T-cell (primary cell): ENCODE measurements around the gene DIPK1C. TPM values are rescaled to one million over a fixed set of nuclear protein-coding genes. Genes with fewer than 3 reads are reported as not detected.

Source experiments
- ATAC-seq, 4 experiments: fragments of 200-7000 bp in 3 of 4; fragments of 150-1000 bp in 1 of 4; cut with Tn5 transposase; replicated peaks in 1 of 4; 1 replicate in 3 of 4; 2 replicates in 1 of 4; pipeline ENCODE4 v1.10.0; 2021; ENCODE audit warnings: moderate library complexity in 3 of 4, mild to moderate bottlenecking in 2 of 4, moderate number of reproducible peaks in 1 of 4
- CTCF ChIA-PET, 2 donors: fragments of 300-600 bp; sonication (Branson Sonifier 250); formaldehyde crosslinking; loops; one replicate each; lab custom pipeline; 2022; ENCODE audit warnings: antibody characterized with exemption in 2 of 2; lab: Charles Lee
- POLR2A ChIA-PET, 2 donors: fragments of 300-600 bp; sonication (Branson Sonifier 250); formaldehyde crosslinking; loops; one replicate each; lab custom pipeline; 2022; ENCODE audit warnings: antibody characterized with exemption in 2 of 2; lab: Charles Lee
- DNase-seq, 35 experiments: peaks; one replicate each; pipeline versions ENCODE4 v3.0.0 to v3.0.0-alpha.2; 2013 to 2023
- H3K27ac ChIP-seq: one replicate; pipeline ENCODE4 v1.5.1; 2013; ENCODE audit warnings: low read length
- H3K27me3 ChIP-seq, 2 experiments: replicated peaks in 1 of 2; 1 replicate in 1 of 2; 2 replicates in 1 of 2; pipeline versions ENCODE4 v1.6.1 to v1.7.0; 2013; ENCODE audit warnings: low read length in 1 of 2, mixed read lengths in 1 of 2; ENCODE audit not compliant: control insufficient read depth in 2 of 2, insufficient read depth in 2 of 2; ENCODE audit errors: extremely low read depth in 1 of 2
- H3K36me3 ChIP-seq, 2 donors: 1 replicate in 1 of 2; 2 replicates in 1 of 2; pipeline versions ENCODE4 v1.6.1 to v1.7.0; 2013; ENCODE audit warnings: low read length in 1 of 2; ENCODE audit not compliant: control insufficient read depth in 2 of 2, insufficient read depth in 1 of 2; ENCODE audit errors: extremely low read depth in 1 of 2
- H3K4me1 ChIP-seq, 2 experiments: 1 replicate in 1 of 2; 2 replicates in 1 of 2; pipeline versions ENCODE4 v1.6.1 to v1.7.0; 2013; ENCODE audit warnings: low read length in 2 of 2, mixed read lengths in 1 of 2; ENCODE audit not compliant: insufficient read depth in 2 of 2, control insufficient read depth in 1 of 2; ENCODE audit errors: extremely low read depth in 1 of 2
- H3K4me3 ChIP-seq, 2 donors: 1 replicate in 1 of 2; 2 replicates in 1 of 2; pipeline versions ENCODE4 v1.5.1 to v1.7.0; 2013; ENCODE audit warnings: mild to moderate bottlenecking in 2 of 2, low read length in 1 of 2, moderate library complexity in 1 of 2; ENCODE audit not compliant: control insufficient read depth in 1 of 2; ENCODE audit errors: extremely low read depth in 1 of 2
- H3K9me3 ChIP-seq: 2 replicates; pipeline ENCODE4 v1.7.0; 2013
- H3K27ac Mint-ChIP-seq, 2 donors: one replicate each; pipeline ENCODE4 v1.8.0; 2020 to 2021; ENCODE audit warnings: mild to moderate bottlenecking in 2 of 2, mixed read lengths in 2 of 2
- H3K27me3 Mint-ChIP-seq, 2 donors: one replicate each; pipeline ENCODE4 v1.8.0; 2021 to 2022; ENCODE audit warnings: mixed read lengths in 2 of 2
- H3K36me3 Mint-ChIP-seq: one replicate; pipeline ENCODE4 v1.8.0; 2021; ENCODE audit warnings: mixed read lengths
- H3K4me1 Mint-ChIP-seq, 3 donors: one replicate each; pipeline ENCODE4 v1.8.0; 2020 to 2022; ENCODE audit warnings: mixed read lengths in 3 of 3, mild to moderate bottlenecking in 1 of 3
- H3K4me3 Mint-ChIP-seq, 3 donors: one replicate each; pipeline ENCODE4 v1.8.0; 2020 to 2022; ENCODE audit warnings: mild to moderate bottlenecking in 3 of 3, mixed read lengths in 3 of 3, moderate library complexity in 3 of 3
- H3K9me3 Mint-ChIP-seq, 3 donors: one replicate each; pipeline ENCODE4 v1.8.0; 2020 to 2022; ENCODE audit warnings: mixed read lengths in 3 of 3
- WGBS: methylation state at CpG from one replicate; pipeline ENCODE4 v1.1.5; 2013; ENCODE audit warnings: missing lambda C conversion rate; ENCODE audit not compliant: insufficient coverage; 5-methylcytosine and 5-hydroxymethylcytosine counted together
- total RNA-seq, 35 experiments: library from RNA in 6 of 35; stranded (reverse) in 6 of 35; fragments of 120-200 nt in 1 of 35; gene quantifications; one replicate each; pipeline versions ENCODE4 v1.2.1 to v1.2.4 and lab custom pipeline; 2013 to 2026

Gene DIPK1C
- total RNA-seq, 5 donors from 2014 or later (not counting 1 experiment from before 2014, with no cell fraction given) = not detected

GRCh38 chr18:74427442-74428112, 29.5 kb downstream of the DIPK1C start:
- peaks cover 4 to 27% (median 8%) of the 10 kb centered on the region in 3 donors for H3K4me1 Mint-ChIP-seq
- H3K27me3 Mint-ChIP-seq = peaks cover 0 to 2% of the 10 kb centered on the region in 2 donors
- no peak overlapping the region for H3K27ac Mint-ChIP-seq
- Histone ChIP-seq H3K4me1 (peaks cover 0 to 6% of the 10 kb centered on the region in 2 experiments), H3K36me3 (no peaks in the 10 kb centered on the region), H3K27ac (no peak overlapping the region), H3K4me3 (no peak overlapping the region), H3K27me3 (peaks cover 0 to 4% of the 10 kb centered on the region in 2 experiments), H3K9me3 (no peaks in the 10 kb centered on the region)
- ATAC-seq = no peak
- POLR2A ChIA-PET = no interaction called here
- no peak for DNase-seq
- 91% methylated on average over 24 of the region's 24 CpGs for WGBS
- no peaks in the 10 kb centered on the region for H3K9me3 Mint-ChIP-seq
- no peak overlapping the region for H3K4me3 Mint-ChIP-seq
- H3K36me3 Mint-ChIP-seq = no peaks in the 10 kb centered on the region
- CTCF ChIA-PET = interaction anchor here in 1 of 2 donors (0.7 kb wide), 1 partner anchor 124 kb away, joined by 3 read pairs; no protein-coding TSS in a partner anchor

GRCh38 chr18:74425876-74426275, 31.2 kb downstream of the DIPK1C start:
- Mint-ChIP-seq H3K4me1 (peaks cover 4 to 27% (median 8%) of the 10 kb centered on the region in 3 donors), H3K27ac (no peak overlapping the region), H3K36me3 (no peaks in the 10 kb centered on the region), H3K4me3 (no peak overlapping the region), H3K27me3 (no peaks in the 10 kb centered on the region), H3K9me3 (no peaks in the 10 kb centered on the region)
- ChIA-PET POLR2A (no interaction called here), CTCF (interaction anchor here in 1 of 2 donors (0.6 kb wide), 1 partner anchor 171 kb away, joined by 4 read pairs; no protein-coding TSS in a partner anchor)
- no peaks in the 10 kb centered on the region for H3K36me3 ChIP-seq
- H3K4me3 ChIP-seq = no peak overlapping the region
- DNase-seq (no peak), ATAC-seq (no peak)
- WGBS = 96% methylated on average over 9 of the region's 11 CpGs
- H3K27ac ChIP-seq = no peak overlapping the region
- no peaks in the 10 kb centered on the region for H3K9me3 ChIP-seq
- H3K27me3 ChIP-seq = peaks cover 0 to 4% of the 10 kb centered on the region in 2 experiments
- peaks cover 0 to 6% of the 10 kb centered on the region in 2 experiments for H3K4me1 ChIP-seq

GRCh38 chr18:74425161-74425560, 31.9 kb downstream of the DIPK1C start:
- Mint-ChIP-seq H3K9me3 (no peaks in the 10 kb centered on the region), H3K4me1 (peaks cover 4 to 26% (median 8%) of the 10 kb centered on the region in 3 donors), H3K36me3 (no peaks in the 10 kb centered on the region), H3K27me3 (no peaks in the 10 kb centered on the region), H3K4me3 (no peak overlapping the region), H3K27ac (no peak overlapping the region)
- CTCF ChIA-PET = no interaction called here
- no peak for DNase-seq
- Histone ChIP-seq H3K9me3 (no peaks in the 10 kb centered on the region), H3K27me3 (peaks cover 0 to 4% of the 10 kb centered on the region in 2 experiments), H3K27ac (no peak overlapping the region), H3K4me3 (no peak overlapping the region), H3K36me3 (no peaks in the 10 kb centered on the region), H3K4me1 (peaks cover 0 to 6% of the 10 kb centered on the region in 2 experiments)
- no peak for ATAC-seq
- 73% methylated on average over 3 of the region's 4 CpGs for WGBS
- POLR2A ChIA-PET = no interaction called here

DNA sequence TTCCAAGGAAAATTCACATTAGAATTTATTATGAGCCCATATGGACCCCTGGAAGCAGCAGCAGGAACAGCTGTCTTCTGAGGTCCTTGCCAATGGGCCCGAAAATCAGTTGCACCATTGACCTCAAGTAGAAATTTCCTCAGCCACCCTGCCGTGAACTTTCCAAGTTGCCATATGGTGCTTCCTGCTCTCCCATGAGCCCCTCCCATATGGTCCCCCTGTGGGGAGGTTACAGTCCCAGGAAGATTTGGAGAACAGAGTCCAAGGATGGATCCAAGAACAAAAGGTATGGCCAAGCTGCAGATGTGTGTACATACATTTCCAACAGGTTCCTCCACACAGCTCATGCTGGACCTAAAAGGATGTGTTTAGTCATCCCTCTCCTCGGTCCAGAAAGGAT, 34.6 kb downstream of the DIPK1C start:
- Histone ChIP-seq H3K4me3 (no peak overlapping the region), H3K27ac (no peak overlapping the region), H3K9me3 (no peaks in the 10 kb centered on the region), H3K27me3 (peaks cover 0 to 7% of the 10 kb centered on the region in 2 experiments), H3K36me3 (no peaks in the 10 kb centered on the region), H3K4me1 (peaks cover 0 to 6% of the 10 kb centered on the region in 2 experiments)
- WGBS = no CpG with 5 or more reads among the region's 3 CpGs
- DNase-seq = no peak
- Mint-ChIP-seq H3K36me3 (no peaks in the 10 kb centered on the region), H3K9me3 (no peaks in the 10 kb centered on the region), H3K27ac (no peak overlapping the region), H3K27me3 (peaks cover 0 to 3% of the 10 kb centered on the region in 2 donors), H3K4me1 (peaks cover 4 to 14% (median 8%) of the 10 kb centered on the region in 3 donors), H3K4me3 (no peak overlapping the region)
- no peak for ATAC-seq
- CTCF ChIA-PET = no interaction called here
- POLR2A ChIA-PET = no interaction called here

GRCh38 chr18:74420926-74421325, 36.2 kb downstream of the DIPK1C start:
- peaks cover 0 to 3% of the 10 kb centered on the region in 2 donors for H3K27me3 Mint-ChIP-seq
- H3K27ac Mint-ChIP-seq = no peak overlapping the region
- H3K9me3 Mint-ChIP-seq = no peaks in the 10 kb centered on the region
- ChIA-PET CTCF (no interaction called here), POLR2A (no interaction called here)
- DNase-seq = no peak
- no peak for ATAC-seq
- Histone ChIP-seq H3K9me3 (no peaks in the 10 kb centered on the region), H3K27ac (no peak overlapping the region), H3K36me3 (no peaks in the 10 kb centered on the region), H3K27me3 (peaks cover 0 to 7% of the 10 kb centered on the region in 2 experiments), H3K4me3 (no peak overlapping the region), H3K4me1 (peaks cover 0 to 6% of the 10 kb centered on the region in 2 experiments)
- WGBS = 68% methylated on average over 2 of the region's 5 CpGs
- H3K36me3 Mint-ChIP-seq = no peaks in the 10 kb centered on the region
- H3K4me3 Mint-ChIP-seq = no peak overlapping the region
- H3K4me1 Mint-ChIP-seq = peaks cover 4 to 9% (median 7%) of the 10 kb centered on the region in 3 donors

DNA sequence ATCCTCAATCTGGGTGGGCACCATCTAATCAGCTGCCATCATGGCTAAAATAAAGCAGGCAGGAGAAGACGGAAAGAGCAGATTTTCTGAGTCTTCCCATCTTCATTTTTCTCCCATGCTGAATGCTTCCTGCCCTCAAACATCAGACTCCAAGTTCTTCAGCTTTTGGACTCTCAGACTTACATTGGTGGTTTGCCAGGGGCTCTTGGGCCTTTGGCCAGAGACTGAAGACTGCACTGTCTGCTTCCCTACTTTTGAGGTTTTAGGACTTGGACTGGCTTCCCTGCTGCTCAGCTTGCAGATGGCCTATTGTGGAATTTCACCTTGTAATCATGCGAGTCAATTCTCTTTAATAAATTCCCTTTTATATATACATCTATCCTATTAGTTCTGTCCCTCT, 36.6 kb downstream of the DIPK1C start:
- no peaks in the 10 kb centered on the region for H3K36me3 Mint-ChIP-seq
- Histone ChIP-seq H3K27ac (no peak overlapping the region), H3K4me1 (peaks cover 0 to 6% of the 10 kb centered on the region in 2 experiments), H3K4me3 (no peak overlapping the region), H3K36me3 (no peaks in the 10 kb centered on the region), H3K9me3 (no peaks in the 10 kb centered on the region), H3K27me3 (peaks cover 0 to 7% of the 10 kb centered on the region in 2 experiments)
- H3K27ac Mint-ChIP-seq = no peak overlapping the region
- no peak for ATAC-seq
- peaks cover 4 to 9% (median 7%) of the 10 kb centered on the region in 3 donors for H3K4me1 Mint-ChIP-seq
- no peak overlapping the region for H3K4me3 Mint-ChIP-seq
- no peak for DNase-seq
- CTCF ChIA-PET = no interaction called here
- POLR2A ChIA-PET = no interaction called here
- H3K9me3 Mint-ChIP-seq = no peaks in the 10 kb centered on the region
- WGBS = no CpG with 5 or more reads among the region's 2 CpGs
- peaks cover 0 to 3% of the 10 kb centered on the region in 2 donors for H3K27me3 Mint-ChIP-seq
